GDM1 (cell line): ENCODE results near the gene NRL.
A peak's percentile ranks its signal among the peaks of the same experiment; 100 is the strongest.

Source experiments
- DNase-seq: peaks from one replicate; lab custom pipeline; 2025; lab: John Stamatoyannopoulos, UW

The NRL gene

GRCh38 chr14:24144451-24144850 lies 29.7 kb upstream of the NRL start:
- no peak for DNase-seq

- no peak for DNase-seq
Measured at GRCh38 chr14:24143511-24143910, 28.8 kb upstream of the NRL start.

GRCh38 chr14:24141097-24141880 lies 26.5 kb upstream of the NRL start, which contains the start of gene EMC9:
Gene EMC9, minus strand, starts transcription at chr14:24141591. Its CDS starts 287 bp downstream, at chr14:24141304.
- DNase-seq = peak; percentile 98

GRCh38 chr14:24139272-24139934 lies 24.7 kb upstream of the NRL start:
- DNase-seq = no peak

GRCh38 chr14:24138396-24139271 lies 23.9 kb upstream of the NRL start:
- DNase-seq = no peak

GRCh38 chr14:24137529-24138395 lies 23.0 kb upstream of the NRL start:
- no peak for DNase-seq

- DNase-seq = no peak
Measured at GRCh38 chr14:24136684-24137528, 22.2 kb upstream of the NRL start.

GRCh38 chr14:24135834-24136683 lies 21.3 kb upstream of the NRL start, which contains the start of gene PSME1:
Gene PSME1, plus strand, starts transcription at chr14:24136194. Its CDS starts 69 bp downstream, at chr14:24136263.
- DNase-seq = peak; percentile 89

GRCh38 chr14:24135584-24135833 lies 20.8 kb upstream of the NRL start:
- no peak for DNase-seq

- no peak for DNase-seq
Measured at GRCh38 chr14:24133735-24134134, 19.0 kb upstream of the NRL start.

GRCh38 chr14:24132976-24133375 lies 18.2 kb upstream of the NRL start:
- DNase-seq = no peak

GRCh38 chr14:24132061-24132685 lies 17.4 kb upstream of the NRL start:
- DNase-seq = no peak

- no peak for DNase-seq
Measured at GRCh38 chr14:24131549-24131966, 16.8 kb upstream of the NRL start.

GRCh38 chr14:24130717-24131548 lies 16.2 kb upstream of the NRL start:
- DNase-seq = no peak

GRCh38 chr14:24130380-24130716 lies 15.6 kb upstream of the NRL start, which contains the start of gene FITM1:
Gene FITM1, plus strand, starts transcription at chr14:24130659. Its CDS starts 905 bp downstream, at chr14:24131564.
- DNase-seq = no peak

GRCh38 chr14:24129410-24129998 lies 14.8 kb upstream of the NRL start:
- DNase-seq = no peak

GRCh38 chr14:24127673-24128072 lies 12.9 kb upstream of the NRL start:
- DNase-seq = no peak

GRCh38 chr14:24126939-24127338 lies 12.2 kb upstream of the NRL start:
- no peak for DNase-seq
